ENCODE results near the gene SH2B2.
"Not testable (repeated sequence)": the region's sequence is repeated elsewhere in the genome, so short reads cannot be mapped to it uniquely, and the experiment has no call there.

The SH2B2 gene

GRCh38 chr7:102306916-102307677 lies 20.4 kb downstream of the SH2B2 start:
- DNase-seq (ENCODE audit: low spot score) = no peak

- DNase-seq (ENCODE audit: low spot score) = no peak
Observed at GRCh38 chr7:102310414-102310815, 23.7 kb downstream of the SH2B2 start.

- DNase-seq (ENCODE audit: low spot score) = no peak
Observed at GRCh38 chr7:102312317-102312716, 25.6 kb downstream of the SH2B2 start.

GRCh38 chr7:102313997-102314780 lies 27.5 kb downstream of the SH2B2 start:
- no peak for DNase-seq (ENCODE audit: low spot score)

GRCh38 chr7:102317231-102318059 lies 30.8 kb downstream of the SH2B2 start:
- no peak for DNase-seq (ENCODE audit: low spot score)

- no peak for DNase-seq (ENCODE audit: low spot score)
Observed at GRCh38 chr7:102318482-102318971, 31.9 kb downstream of the SH2B2 start.

- DNase-seq (ENCODE audit: low spot score) = no peak
Observed at GRCh38 chr7:102319671-102320070, 33.0 kb downstream of the SH2B2 start.

- no peak for DNase-seq (ENCODE audit: low spot score)
Observed at GRCh38 chr7:102320181-102320580, 33.5 kb downstream of the SH2B2 start.

- DNase-seq (ENCODE audit: low spot score) = no peak
Observed at GRCh38 chr7:102320601-102321350, 34.1 kb downstream of the SH2B2 start.

- DNase-seq (ENCODE audit: low spot score) = no peak
Observed at GRCh38 chr7:102321351-102322201, 34.9 kb downstream of the SH2B2 start.

- DNase-seq (ENCODE audit: low spot score) = no peak
Observed at GRCh38 chr7:102322202-102322715, 35.6 kb downstream of the SH2B2 start.

- no peak for DNase-seq (ENCODE audit: low spot score)
Observed at GRCh38 chr7:102323914-102324195, 37.2 kb downstream of the SH2B2 start.

- DNase-seq (ENCODE audit: low spot score) = not testable (repeated sequence)
Observed at GRCh38 chr7:102325106-102325505, 38.4 kb downstream of the SH2B2 start.

GRCh38 chr7:102326157-102326889 lies 39.7 kb downstream of the SH2B2 start:
- no peak for DNase-seq (ENCODE audit: low spot score)

GRCh38 chr7:102327183-102327582 lies 40.5 kb downstream of the SH2B2 start:
- DNase-seq (ENCODE audit: low spot score) = not testable (repeated sequence)

- DNase-seq (ENCODE audit: low spot score) = not testable (repeated sequence)
Observed at GRCh38 chr7:102328863-102329262, 42.2 kb downstream of the SH2B2 start.

GRCh38 chr7:102329366-102329765 lies 42.7 kb downstream of the SH2B2 start:
- not testable (repeated sequence) for DNase-seq (ENCODE audit: low spot score)

- DNase-seq (ENCODE audit: low spot score) = not testable (repeated sequence)
Observed at GRCh38 chr7:102330666-102331460, 44.2 kb downstream of the SH2B2 start.

GRCh38 chr7:102335574-102335973 lies 48.9 kb downstream of the SH2B2 start:
- DNase-seq (ENCODE audit: low spot score) = not testable (repeated sequence)

All from hematopoietic multipotent progenitor cell treated with erythropoietin and hydrocortisone succinate and interleukin-3 and kit ligand, for 15 days (in vitro differentiated cells).